C4-2B (cell line): ENCODE measurements around the gene RAB44.
A peak's percentile ranks its signal among the peaks of the same experiment; 100 is the strongest.

Source experiments
- H3K27ac ChIP-seq: fragments of 450-650 bp; 2 replicates; pipeline ENCODE4 v1.5.1; 2017
- ZFX ChIP-seq: fragments of 450-650 bp; IDR thresholded peaks from 2 replicates; pipeline ENCODE4 v1.6.1; 2017
- TF ChIP-seq, protein P1 (sequence below): fragments of 450-650 bp; conservative IDR thresholded peaks from 2 replicates; pipeline ENCODE4 v1.5.1; 2017; ENCODE audit warnings: mild to moderate bottlenecking

The RAB44 gene

DNA sequence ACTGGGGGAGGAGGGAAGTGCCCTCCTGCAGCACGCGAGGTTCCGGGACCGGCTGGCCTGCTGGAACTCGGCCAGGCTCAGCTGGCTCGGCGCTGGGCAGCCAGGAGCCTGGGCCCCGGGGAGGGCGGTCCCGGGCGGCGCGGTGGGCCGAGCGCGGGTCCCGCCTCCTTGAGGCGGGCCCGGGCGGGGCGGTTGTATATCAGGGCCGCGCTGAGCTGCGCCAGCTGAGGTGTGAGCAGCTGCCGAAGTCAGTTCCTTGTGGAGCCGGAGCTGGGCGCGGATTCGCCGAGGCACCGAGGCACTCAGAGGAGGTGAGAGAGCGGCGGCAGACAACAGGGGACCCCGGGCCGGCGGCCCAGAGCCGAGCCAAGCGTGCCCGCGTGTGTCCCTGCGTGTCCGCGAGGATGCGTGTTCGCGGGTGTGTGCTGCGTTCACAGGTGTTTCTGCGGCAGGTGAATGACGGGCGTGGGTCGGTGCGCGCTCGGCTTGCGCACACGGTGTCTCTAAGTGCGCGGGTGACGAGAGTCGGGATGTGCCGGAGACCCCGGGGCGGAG is 19.1 kb upstream of the RAB44 start, which contains the start of gene CDKN1A:
TSS of gene CDKN1A (plus strand) at position 227 of the 555 bp plus-strand sequence. CDS start 5,388 bp downstream, outside the sequence.
- H3K27ac ChIP-seq, result peak within 1 kb of the TSS; percentile 84
- TF ChIP-seq, protein P1, sequence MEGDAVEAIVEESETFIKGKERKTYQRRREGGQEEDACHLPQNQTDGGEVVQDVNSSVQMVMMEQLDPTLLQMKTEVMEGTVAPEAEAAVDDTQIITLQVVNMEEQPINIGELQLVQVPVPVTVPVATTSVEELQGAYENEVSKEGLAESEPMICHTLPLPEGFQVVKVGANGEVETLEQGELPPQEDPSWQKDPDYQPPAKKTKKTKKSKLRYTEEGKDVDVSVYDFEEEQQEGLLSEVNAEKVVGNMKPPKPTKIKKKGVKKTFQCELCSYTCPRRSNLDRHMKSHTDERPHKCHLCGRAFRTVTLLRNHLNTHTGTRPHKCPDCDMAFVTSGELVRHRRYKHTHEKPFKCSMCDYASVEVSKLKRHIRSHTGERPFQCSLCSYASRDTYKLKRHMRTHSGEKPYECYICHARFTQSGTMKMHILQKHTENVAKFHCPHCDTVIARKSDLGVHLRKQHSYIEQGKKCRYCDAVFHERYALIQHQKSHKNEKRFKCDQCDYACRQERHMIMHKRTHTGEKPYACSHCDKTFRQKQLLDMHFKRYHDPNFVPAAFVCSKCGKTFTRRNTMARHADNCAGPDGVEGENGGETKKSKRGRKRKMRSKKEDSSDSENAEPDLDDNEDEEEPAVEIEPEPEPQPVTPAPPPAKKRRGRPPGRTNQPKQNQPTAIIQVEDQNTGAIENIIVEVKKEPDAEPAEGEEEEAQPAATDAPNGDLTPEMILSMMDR, result no peak

DNA sequence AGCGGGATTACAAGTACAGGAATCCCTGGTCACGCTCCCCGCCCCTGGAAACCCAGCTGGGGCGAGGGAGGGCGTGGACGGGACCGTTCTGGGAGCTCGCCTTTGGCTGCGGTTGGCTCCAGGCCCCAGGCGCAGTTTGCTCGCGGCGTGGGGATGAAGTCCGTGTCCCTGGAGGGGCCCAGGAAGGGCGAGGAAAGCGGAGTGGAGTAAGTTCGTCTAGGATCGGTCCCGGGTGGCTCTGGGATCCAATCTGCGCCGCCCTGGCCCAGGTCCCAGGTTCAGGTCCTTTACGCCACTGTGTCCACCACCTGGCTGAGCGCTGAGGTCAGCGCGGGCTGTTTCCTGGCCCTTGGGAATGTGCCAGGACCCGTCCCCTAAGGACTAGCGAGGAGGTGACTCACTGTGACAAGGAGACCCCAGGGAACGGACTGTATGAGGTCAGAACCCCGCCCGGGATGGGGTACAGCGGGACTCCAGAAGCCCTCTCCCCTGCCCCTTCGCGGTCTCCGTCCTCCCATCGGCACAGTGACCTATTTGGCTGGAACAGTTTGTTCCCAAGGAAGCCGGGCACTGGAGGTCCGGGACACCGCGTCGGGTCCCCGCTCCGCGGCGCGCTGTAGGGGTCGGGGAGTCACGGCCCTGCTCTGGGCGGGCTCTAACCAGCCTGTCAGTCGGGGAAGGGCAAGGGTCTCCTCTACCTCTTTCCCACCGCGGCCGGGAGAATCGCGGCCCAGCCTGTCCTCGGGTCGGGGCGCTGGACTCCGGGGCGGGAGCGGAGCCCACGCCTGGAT is 18.4 kb upstream of the RAB44 start:
- TF ChIP-seq, protein P1, result no peak
- TF ChIP-seq ZFX, result no peak
- peak overlapping the region; percentile 84 for H3K27ac ChIP-seq

DNA sequence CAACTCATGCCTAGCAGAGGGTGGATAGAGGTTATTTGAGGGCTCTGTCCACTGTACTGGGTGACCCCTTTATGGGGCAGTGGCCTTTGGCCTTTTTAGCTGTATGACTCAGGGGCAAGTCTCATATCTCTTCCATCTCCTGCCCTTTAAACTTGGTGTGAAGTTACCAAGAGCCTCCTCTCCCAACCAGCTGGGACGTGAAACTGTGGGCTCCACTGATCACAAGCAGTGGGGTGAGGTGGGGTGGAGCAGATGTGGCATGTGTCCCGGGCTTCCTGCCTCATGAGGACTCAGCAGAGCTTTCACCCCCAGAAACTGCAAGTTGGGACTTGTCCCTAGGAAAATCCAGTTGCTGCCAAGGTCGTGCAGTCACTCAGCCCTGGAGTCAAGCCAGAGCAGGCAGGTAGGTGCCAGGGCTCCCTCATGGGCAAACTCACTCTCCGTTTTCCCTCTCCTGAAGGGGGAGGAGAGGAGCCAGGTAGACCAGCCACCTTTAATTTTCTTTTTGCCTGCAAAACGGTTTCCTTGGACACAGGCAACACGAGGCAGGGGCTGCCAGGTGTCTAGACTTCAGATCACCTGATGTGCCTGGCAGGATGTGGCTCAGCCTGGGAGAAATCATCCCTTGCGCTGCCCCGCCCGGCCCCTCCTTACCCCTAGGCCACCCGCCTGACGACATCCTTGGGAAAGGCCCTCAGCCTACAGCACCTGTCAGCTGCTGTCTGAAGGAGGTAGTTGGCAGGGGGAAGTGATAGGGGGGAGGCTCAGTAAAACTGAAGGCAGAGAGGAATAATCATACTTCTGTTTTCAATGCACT is 15.1 kb upstream of the RAB44 start:
- TF ChIP-seq, protein P1, result no peak
- TF ChIP-seq ZFX, result no peak
- H3K27ac ChIP-seq, result peak overlapping the region; percentile 80

DNA sequence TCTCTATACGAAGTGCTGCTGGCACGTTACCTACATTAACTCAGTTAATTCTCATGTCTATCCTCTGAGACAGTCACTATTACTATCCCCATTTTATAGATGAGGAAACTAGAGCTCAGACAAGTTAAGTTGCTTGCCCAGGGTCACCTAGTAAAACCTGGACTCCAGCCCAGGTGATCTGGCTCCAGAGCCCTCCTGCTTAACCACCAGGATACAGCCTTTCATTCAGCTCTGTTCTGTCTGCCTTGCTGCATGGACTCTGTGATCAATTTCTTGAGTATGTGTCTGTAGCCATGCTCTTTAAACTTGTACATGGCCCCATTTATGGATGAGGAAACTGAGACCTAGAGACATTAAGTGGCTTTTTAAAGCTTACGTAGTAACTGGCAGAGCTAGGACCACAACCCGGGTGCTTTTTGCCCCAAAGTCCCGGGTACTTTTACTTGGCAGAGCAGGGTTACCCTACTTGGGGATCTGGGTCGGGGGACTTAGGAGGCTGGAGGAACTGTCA is 14.4 kb upstream of the RAB44 start:
- peak overlapping the region; percentile 80 for H3K27ac ChIP-seq
- TF ChIP-seq ZFX, result no peak
- TF ChIP-seq, protein P1, result no peak

DNA sequence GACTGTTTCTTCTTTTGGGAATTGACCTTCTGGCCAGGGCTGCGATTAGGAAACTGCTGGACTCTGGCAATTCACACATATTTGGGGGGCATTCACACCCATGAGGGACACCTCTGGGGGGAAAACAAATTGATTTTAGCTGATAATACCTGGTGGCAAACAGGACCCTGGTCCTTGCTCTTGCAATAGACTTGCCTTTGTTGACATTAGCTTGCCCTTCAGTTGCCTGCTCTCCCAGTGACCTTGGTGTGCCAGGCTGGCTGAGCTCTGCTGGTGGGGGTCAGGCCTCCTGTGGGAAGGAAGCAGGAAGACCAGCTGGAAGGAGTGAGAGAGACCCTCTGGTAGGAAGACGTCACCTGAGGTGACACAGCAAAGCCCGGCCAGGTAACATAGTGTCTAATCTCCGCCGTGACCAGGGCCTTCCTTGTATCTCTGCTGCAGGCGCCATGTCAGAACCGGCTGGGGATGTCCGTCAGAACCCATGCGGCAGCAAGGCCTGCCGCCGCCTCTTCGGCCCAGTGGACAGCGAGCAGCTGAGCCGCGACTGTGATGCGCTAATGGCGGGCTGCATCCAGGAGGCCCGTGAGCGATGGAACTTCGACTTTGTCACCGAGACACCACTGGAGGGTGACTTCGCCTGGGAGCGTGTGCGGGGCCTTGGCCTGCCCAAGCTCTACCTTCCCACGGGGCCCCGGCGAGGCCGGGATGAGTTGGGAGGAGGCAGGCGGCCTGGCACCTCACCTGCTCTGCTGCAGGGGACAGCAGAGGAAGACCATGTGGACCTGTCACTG is 13.8 kb upstream of the RAB44 start:
- no peak for TF ChIP-seq ZFX
- TF ChIP-seq, protein P1, result no peak
- peak overlapping the region; percentile 80 for H3K27ac ChIP-seq

DNA sequence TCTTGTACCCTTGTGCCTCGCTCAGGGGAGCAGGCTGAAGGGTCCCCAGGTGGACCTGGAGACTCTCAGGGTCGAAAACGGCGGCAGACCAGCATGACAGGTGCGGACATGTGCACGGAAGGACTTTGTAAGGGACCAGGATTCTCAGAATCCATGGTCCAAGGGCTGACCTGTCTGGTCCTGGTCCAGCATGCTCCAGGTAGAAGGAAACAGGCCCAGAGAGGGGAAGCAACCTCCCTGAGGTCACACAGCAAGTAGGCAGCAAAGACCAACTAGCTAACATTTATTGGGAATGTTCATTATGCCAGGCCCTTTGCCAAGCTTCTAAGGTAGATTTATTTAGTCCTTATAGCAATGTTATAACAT is 13.2 kb upstream of the RAB44 start:
- H3K27ac ChIP-seq, result peak overlapping the region; percentile 80
- no peak for TF ChIP-seq ZFX
- TF ChIP-seq, protein P1, result no peak
